GM21786 (cell line): ENCODE results near the gene TRHDE.

Experiments used
- ATAC-seq: cut with Tn5 transposase; IDR thresholded peaks from one replicate; pipeline ENCODE4 v1.9.1; 2021; ENCODE audit not compliant: unreplicated experiment

The TRHDE gene, protein sequence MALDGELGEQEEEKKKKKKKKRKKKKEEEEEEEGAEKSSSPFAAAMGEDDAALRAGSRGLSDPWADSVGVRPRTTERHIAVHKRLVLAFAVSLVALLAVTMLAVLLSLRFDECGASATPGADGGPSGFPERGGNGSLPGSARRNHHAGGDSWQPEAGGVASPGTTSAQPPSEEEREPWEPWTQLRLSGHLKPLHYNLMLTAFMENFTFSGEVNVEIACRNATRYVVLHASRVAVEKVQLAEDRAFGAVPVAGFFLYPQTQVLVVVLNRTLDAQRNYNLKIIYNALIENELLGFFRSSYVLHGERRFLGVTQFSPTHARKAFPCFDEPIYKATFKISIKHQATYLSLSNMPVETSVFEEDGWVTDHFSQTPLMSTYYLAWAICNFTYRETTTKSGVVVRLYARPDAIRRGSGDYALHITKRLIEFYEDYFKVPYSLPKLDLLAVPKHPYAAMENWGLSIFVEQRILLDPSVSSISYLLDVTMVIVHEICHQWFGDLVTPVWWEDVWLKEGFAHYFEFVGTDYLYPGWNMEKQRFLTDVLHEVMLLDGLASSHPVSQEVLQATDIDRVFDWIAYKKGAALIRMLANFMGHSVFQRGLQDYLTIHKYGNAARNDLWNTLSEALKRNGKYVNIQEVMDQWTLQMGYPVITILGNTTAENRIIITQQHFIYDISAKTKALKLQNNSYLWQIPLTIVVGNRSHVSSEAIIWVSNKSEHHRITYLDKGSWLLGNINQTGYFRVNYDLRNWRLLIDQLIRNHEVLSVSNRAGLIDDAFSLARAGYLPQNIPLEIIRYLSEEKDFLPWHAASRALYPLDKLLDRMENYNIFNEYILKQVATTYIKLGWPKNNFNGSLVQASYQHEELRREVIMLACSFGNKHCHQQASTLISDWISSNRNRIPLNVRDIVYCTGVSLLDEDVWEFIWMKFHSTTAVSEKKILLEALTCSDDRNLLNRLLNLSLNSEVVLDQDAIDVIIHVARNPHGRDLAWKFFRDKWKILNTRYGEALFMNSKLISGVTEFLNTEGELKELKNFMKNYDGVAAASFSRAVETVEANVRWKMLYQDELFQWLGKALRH

DNA sequence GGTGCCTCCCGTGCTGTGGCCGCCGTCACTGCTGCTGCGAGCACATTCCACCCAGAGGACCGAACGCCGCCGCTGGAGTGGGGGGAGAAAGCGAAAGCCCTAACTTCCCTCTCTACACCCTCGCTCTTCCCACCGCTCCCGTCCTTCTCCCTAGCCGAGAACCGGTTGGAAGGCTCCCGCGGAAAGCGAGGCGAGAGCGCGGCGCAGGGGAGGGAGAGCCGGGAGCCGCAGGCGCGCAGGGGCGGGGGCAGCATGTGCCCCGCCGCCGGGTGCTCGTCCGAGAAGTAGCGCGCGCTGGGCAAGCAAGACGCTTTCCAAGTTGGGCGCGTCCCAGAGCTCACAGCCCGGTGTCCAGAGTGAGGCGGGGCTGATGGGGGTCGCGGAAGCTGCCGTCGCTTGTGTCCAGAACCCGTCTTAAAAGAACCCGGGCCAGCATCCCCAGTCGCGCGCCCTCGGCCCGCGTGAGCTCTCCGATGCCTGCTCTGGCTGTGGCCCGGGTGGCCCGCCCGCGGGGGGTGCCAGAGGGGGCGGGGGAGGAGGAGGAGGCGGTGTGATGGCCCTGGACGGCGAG, at the start of gene TRHDE:
Gene TRHDE (plus strand): TSS at position 280 of the 571 bp plus-strand sequence. CDS start 274 bp downstream, at position 554.
- ATAC-seq = no peak

DNA sequence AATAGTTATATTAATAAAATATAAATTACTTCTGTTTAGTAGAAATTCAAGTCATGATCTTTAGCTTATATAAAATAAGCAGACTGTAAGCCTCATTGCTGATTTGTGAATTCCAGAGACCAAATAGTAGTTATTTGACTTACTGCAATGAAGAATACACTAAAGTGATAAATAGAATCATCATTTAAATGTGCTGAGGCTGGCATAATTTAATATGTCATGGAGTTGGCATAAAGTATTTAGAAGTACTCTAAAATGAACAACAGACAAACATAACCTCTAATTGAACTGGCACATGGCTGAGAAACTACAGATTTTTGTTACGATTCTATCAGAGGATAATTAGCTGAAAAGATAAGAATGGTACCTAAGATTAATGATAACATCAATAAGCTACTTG, 45.7 kb upstream of the TRHDE start:
- no peak for ATAC-seq

DNA sequence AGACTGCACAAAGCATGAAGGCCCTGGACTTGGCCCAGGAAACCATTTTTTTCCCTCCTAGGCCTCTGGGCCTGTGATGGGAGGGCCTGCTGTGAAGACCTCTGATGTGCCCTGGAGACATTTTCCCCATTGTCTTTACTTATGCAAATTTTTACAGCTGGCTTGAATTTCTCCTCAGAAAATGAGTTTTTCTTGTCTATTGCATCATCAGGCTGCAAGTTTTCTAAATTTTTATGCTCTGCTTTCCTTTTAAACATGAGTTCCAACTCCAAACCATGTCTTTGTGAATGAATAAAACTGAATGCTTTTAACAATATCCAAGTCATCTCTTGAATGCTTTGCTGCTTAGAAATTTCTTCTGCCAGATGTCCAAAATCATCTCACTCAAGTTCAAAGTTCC, 43.7 kb upstream of the TRHDE start:
- no peak for ATAC-seq

DNA sequence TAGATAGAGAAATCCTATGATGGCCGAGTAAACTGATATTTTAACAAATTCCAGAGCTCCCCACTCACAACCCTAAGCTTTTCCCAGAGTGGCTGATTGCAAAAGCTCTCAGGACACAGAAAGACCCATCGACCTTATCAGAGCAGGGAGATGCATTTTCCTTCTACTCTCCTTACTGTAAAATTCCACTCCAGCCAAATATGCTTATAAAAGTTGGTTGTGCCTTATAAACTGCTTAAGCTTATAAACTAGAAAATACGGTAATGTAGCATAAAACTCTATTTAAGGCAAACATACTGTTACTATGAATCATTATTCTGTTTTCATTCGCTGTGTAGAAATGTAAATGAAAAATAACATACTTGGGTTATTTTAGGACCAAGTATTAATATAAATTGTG, 41.6 kb upstream of the TRHDE start:
- no peak for ATAC-seq

DNA sequence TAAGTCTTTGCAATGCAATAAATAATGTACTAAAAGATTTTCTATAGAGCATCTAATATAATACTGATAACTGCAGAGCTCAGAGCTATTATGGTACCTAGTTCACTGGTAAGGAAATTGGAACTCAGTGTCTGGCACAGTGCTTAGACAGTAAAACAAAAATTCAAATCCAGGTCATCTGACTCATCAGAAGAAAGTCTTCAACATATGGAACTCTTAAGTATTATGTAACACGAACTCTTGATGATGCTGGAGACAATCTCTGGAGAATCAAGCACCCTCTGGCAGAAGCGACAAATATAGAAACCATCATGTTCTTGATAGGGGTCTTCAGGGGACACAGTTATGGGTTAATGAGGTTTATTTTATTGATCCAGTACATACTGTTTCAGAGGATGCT, 37.3 kb upstream of the TRHDE start:
- no peak for ATAC-seq

DNA sequence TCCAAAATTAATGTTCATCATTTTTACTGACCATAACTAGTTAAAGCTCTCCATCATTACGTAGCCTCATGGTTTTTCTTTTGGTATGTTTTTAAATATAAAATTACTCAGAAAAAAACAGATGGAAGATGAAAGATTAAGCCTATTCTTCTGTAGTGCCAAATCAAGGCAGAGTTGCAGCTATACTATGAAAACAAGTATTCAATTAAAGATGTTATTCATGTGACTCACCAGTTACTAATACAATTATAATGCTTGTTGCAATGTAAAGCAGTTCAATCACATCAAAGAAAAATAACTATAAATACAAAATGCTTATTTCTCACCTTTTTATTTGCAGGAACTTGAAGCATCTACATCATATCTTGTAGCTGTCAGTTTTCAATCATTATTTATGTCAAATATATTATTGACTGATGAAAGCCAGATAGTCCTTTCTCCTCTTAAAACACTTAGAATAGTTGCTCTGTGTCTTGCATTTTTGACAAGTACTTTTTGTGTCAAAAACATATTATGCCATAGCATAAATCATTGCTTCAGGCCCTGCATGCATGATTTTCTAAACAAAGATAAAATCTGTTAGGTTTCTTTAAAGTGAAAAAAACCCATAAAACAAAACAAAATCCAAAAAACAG, 36.0 kb upstream of the TRHDE start:
- no peak for ATAC-seq

DNA sequence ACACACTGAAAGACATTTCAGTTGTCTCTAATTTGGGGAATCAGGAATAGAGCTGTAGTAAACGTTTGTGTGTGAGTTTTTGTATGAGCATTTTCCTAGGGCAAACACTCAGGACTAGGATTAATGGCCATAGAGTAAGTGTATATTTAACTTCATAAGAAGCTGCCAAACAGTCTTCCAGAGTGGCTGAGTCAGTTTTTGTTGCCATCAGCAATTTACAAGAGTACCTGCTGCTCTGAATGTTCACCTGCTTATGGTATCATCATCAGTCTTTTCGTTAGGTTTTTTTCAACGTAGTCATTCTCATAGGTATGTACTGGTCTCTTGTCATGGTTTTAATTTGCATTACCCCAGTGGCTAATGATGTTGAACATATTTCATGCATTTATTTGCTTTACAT, 30.6 kb upstream of the TRHDE start:
- no peak for ATAC-seq

DNA sequence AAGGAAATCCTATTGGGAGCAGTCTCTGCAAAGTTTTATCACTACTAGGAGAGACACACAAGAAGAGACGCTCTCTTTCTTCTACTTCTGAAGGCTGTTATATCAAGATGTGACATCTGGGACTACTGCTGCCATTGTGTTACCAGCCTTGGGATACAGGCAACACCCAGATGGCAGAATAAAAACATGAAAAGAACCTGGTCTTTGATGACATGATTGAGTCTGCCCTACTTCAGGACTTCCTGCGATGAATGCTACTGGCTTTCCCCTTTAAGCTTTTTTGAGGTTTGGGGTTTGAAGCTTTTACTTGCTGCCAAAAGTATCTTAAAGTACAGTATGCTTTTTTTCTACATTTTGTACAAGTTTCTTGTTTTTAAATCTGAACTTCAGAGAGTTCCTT, 29.2 kb upstream of the TRHDE start:
- no peak for ATAC-seq

DNA sequence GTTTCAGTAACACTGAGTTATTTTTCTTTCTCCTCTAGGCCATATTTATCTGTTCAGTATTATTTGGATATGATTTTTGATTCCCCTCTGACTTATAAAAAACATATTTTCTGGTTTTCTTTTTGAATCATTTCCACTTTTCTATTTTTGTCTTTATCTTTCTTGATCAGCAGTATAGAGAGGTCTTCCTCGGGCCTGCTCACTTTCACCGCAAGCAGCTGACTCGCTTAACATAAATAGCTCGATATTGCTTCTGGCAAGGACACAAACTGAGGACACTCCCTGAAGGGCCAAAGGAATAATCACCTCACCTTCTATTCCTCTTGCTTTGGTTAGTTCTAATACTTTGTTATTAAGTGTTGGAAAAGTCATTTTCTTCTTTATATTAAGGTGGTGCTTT, 25.8 kb upstream of the TRHDE start:
- no peak for ATAC-seq

DNA sequence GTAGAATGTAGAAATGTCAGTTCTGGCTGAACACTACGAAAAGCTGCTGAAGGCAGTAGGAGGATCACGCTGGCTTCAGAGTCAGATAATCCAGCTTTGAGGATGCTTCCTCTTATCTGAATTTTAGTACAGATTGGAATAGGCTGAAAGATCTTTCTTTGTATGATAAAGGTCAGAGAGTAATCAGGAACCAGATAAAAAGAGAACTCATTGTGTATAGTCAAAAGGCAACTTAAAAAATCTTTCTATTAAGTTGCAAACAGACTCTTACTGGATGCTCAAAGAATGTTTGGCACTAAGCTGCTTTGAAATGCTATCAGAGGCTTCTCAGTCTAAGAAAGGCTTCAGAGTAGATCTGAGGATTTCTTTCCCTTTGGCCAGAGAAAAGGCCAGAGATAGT, 21.8 kb upstream of the TRHDE start:
- ATAC-seq = no peak

DNA sequence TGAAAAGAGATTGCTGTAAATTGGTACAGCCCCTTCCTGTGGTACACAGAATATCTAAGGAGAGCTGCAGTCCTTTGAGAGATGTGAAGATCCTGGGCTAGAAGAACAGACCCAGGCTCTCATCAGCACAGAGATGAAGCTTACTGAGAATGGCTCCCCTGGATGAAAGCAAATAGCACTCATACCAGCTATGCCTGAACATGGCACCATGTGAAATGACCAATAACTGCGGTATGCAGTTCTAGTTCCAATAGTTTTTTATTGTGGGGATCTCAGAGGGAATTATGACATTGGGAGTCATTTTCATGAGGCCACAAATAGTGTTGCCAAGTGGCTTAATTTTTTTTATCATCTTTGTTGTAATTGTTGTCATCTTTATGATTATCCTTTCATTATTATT, 15.4 kb upstream of the TRHDE start:
- no peak for ATAC-seq

DNA sequence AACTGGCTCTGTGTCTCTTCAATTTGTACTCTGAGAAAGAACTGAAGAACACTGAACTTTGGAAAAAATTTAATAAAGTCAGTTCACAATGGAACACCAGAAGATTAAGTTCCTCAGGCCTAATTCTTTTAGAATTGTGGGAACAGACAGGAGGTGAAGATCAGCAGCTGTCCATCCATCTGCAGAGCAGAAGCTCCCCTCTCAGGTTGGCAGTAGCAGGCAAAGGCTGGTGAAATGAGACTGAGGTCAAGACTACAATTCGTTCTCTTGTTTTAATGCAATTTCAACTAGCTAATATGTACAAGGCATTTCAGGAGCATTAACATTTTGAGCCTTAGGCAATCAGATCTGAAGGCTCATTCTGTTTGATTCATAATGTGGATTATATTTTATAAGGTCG, 10.3 kb upstream of the TRHDE start:
- ATAC-seq = no peak

DNA sequence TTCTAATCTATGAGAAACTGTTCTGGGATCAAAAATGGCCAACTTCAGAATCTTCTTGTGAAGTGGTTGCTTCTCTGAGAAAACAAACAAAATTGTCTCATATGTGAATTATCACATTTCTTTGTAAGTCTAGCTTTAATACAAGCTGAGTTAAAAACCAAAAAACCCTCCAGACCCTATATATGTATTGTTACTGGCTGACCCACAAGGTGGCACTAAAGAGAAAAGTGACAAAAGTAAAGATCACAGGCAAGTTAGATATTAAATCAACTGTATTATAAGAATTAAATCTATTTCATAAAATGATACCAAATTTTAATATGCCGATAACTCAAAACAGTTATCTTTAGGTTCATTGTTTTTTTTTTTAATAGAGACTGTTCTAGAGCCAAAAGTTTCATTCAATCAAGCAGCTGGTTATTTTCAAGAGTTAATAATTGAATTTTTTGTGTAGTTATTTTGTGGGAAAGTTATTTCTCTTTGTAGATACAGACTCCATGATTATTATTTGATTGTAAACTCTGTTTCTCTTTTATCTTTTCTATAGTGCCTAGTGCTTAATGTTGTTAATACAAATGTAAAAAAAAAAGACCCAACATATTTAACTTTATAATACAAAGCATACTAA, 7.5 kb upstream of the TRHDE start:
- no peak for ATAC-seq

DNA sequence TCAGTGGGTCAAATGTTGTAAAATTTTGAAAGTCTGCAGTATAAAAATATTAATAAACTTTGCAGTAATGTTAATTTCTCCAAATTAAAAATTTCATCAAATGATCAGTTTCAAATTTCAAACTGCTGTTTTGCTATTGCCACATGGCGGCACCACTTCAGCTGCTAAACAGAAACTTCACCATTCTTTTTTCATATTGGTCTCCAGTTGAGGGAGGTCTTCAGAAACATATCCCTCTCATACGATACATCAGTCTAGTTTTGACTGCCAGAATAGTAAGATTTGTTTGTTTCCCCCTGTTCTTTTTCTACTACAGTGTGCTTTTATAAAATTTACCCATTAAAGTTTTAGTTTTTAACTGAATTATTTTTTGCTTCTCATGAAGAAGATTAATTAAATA, 4.2 kb upstream of the TRHDE start:
- ATAC-seq = no peak

DNA sequence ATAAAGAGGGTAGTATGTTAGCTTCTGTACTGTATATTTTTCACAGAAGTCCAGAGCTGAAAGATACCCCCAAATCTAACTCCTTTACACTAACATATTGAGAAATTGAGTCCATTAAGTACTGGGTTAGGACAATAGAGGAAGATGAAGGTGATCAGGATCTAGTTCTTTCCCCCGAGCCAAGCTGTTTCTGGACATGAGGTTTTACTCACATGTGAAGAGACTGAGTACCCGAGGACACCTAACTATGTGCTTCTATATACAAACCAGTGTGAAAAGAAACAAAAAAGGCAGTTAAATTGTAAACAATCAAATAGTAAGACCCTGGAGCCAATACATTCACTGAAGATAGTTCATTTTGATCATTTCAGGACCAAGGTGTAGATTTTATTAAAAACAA, 3.8 kb upstream of the TRHDE start:
- ATAC-seq = no peak

DNA sequence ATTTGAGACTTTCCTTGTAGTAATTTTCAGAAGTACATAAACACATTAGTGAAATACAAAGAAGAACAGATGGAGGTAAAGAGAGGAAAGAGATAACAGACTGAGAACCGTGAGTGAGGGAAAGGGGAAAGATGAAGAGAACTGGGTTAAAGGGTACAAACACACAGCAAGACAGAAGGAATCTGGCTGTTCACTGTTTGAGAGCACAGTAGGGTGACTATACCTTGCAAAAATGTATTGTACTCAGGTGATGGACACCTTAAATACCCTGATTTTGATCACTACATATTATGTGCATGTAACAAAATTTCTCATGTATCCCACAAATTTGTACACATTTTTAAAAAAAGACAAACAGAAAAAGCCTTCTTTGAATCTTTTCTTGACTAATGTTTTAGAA, 2.7 kb upstream of the TRHDE start:
- ATAC-seq = no peak

DNA sequence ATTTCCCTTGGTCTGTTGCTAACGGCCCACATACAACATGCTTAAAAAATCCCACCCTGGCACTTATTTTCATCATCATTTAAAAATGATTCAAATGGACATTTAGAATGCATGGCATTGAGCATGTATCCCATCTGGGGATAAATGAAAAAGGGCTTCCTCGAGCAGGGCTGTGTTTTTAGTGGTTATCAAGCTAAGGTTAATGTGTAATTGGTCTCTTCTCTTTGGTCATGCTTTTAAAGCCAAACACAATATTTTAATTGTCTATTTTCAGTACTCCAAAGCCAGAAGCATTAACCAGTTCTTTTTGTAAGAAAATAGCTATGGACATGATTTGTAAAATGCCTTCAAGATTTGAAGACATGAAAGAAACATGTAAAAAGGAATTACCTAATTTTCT, 1.9 kb upstream of the TRHDE start:
- no peak for ATAC-seq

DNA sequence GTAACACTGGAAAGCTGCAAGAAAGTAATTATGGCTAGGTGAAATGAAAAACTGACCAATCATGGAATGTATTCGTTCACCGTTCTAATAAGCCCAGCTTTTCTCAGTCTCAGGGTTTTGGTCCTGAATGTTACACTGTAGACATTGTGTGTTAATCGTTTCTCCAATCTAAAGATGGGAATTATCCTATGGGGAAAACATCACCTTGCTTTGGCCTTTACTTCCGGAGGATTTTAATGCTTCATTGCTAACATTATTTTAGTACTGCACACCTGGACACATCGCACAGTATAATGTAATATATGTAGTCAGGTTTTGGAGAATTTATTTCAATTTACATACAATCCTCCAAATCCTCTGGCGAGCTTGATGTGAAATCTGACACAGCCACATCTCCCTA, 1.2 kb upstream of the TRHDE start:
- no peak for ATAC-seq

DNA sequence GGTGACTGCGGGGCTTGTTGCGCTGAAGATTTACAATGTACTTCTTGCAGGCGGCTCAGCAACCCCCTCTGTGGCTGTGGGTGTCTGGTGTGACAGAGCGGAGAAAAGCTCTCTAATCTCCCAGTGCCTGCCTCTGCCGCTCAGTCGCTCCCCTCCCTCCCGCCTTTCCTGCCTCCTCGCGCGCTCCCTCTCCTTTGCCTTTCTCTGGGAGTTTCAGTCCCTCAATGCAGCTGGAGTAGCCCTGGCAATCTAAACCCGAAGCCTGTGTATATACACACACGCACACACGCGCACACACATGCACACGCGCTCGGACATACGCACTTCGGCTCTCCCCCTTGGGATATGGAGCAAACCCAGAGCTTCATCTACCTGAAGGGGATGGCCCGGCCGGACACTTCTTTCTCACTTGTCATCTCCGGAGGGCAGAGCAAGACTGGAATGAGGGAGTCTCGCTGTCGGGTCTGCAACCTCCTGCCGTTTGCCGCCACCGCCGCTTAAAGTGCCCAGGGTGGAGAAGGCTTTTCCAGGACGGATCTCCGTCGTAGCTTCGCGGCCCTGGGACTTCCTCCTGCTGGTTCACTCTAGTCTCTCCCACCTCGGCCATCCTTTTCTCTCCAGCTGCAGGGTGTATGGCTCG, 599 bp upstream of the TRHDE start:
- ATAC-seq = no peak
